Uterus (tissue), 4 donors: ENCODE data around the gene FXYD4. TPM values are rescaled to one million over a fixed set of nuclear protein-coding genes. Genes with fewer than 3 reads are reported as not detected.

ENCODE experiments used
- DNase-seq, 2 donors: peaks; one replicate each; pipeline ENCODE4 v3.0.0-alpha.2; 2019 to 2020
- H3K27ac ChIP-seq, 2 donors: fragments of 200-600 bp; sonication (generic); 1 replicate in 1 of 2; 2 replicates in 1 of 2; pipeline ENCODE4 v1.5.1; 2016 to 2018
- H3K27me3 ChIP-seq, 2 donors: fragments of 200-600 bp; sonication (generic); one replicate each; pipeline ENCODE4 v1.5.1; 2018 to 2019; ENCODE audit warnings: control low read depth in 1 of 2
- H3K36me3 ChIP-seq, 2 donors: fragments of 200-600 bp; sonication (generic); one replicate each; pipeline ENCODE4 v1.5.1; 2019; ENCODE audit warnings: control low read depth in 1 of 2
- H3K4me1 ChIP-seq, 2 donors: fragments of 200-600 bp; sonication (generic); one replicate each; pipeline ENCODE4 v1.5.1; 2018 to 2019; ENCODE audit warnings: control low read depth in 1 of 2
- H3K4me3 ChIP-seq, 2 donors: fragments of 200-600 bp; sonication (generic); 1 replicate in 1 of 2; 2 replicates in 1 of 2; pipeline ENCODE4 v1.5.1; 2018 to 2019; ENCODE audit warnings: mild to moderate bottlenecking in 1 of 2
- H3K9me3 ChIP-seq, 2 donors: fragments of 200-600 bp; sonication (generic); one replicate each; pipeline ENCODE4 v1.5.1; 2019; ENCODE audit warnings: control low read depth in 1 of 2
- POLR2A ChIP-seq, 2 donors: fragments of 450-650 bp; IDR thresholded peaks; one replicate each; pipeline ENCODE4 v1.6.1; 2016; ENCODE audit warnings: antibody characterized with exemption in 2 of 2, mild to moderate bottlenecking in 1 of 2, moderate library complexity in 1 of 2
- intact Hi-C: fragments of 100-400 bp; cut with DNase I; formaldehyde crosslinking; loops from one replicate; pipeline ENCODE4 v1.15.1; 2023; ENCODE audit warnings: low total_unique reads
- total RNA-seq, 4 donors: library from RNA; depleted of rRNA in 3 of 4; stranded (reverse); fragments of >200 nt in 3 of 4; gene quantifications; one replicate each; pipeline versions ENCODE4 v1.1.0 to v1.2.4, GENCODE V29; 2014 to 2023
- TF ChIP-seq, protein P1 (sequence below), 4 experiments: fragments of 200-600 bp in 2 of 4; fragments of 450-650 bp in 2 of 4; sonication (generic) in 2 of 4; IDR thresholded peaks; one replicate each; pipeline ENCODE4 v1.5.1; 2016 to 2019; ENCODE audit warnings: antibody characterized with exemption in 4 of 4, mild to moderate bottlenecking in 2 of 4, moderate library complexity in 1 of 4
- donor health status: DM: yes; HTN: yes; CAD: no.

Gene FXYD4
- total RNA-seq, 4 donors from 2014 or later, result not detected

DNA sequence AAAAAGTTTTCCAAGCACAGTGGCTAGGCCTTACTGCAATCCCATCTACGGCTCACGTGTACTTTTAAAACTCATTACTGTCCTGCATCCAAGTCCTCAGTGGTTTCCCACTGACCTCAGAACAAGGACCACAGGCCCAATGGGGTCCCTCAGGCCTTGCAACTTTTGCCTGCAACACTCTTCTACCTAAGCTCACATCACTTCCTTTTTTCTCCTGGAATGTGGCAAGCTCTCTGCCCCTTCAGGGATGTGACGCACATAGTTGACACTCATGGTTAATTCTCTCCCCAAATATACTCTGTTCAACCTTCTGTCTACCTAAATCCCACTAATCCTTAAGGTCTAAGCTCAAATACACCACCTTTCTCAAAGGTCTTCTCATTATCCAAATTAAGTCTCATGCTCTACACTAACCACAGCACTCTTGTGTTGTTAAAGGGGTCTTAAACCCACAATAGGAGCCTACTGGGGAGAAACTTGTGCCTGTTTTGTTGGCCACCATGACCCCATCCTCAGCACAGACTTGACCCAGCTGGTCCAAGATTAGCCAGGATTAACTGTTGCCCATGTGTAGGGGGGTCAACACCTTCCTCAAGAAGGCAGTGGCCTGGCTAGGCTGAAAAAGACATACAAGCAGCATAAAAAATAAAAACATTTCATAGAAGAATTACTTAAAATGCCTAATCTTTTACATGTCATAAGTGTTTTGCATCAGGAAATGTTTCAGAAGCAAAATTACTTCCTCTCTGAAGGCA lies 22.3 kb downstream of the FXYD4 start:
- Histone ChIP-seq H3K27ac (no peak overlapping the region), H3K36me3 (no peaks in the 10 kb centered on the region), H3K9me3 (no peaks in the 10 kb centered on the region), H3K4me1 (peaks cover 9 to 10% of the 10 kb centered on the region in 2 donors), H3K4me3 (no peak overlapping the region), H3K27me3 (no peaks in the 10 kb centered on the region)
- TF ChIP-seq POLR2A (IDR thresholded peaks at IDR 0.05), result no peak
- DNase-seq, result no peak
- intact Hi-C loops, result no loop called here

GRCh38 chr10:43394868-43395267 lies 23.4 kb downstream of the FXYD4 start:
- peaks cover 9 to 12% of the 10 kb centered on the region in 2 donors for H3K4me1 ChIP-seq
- intact Hi-C loops, result no loop called here
- no peak for TF ChIP-seq POLR2A (IDR thresholded peaks at IDR 0.05)
- TF ChIP-seq, protein P1, sequence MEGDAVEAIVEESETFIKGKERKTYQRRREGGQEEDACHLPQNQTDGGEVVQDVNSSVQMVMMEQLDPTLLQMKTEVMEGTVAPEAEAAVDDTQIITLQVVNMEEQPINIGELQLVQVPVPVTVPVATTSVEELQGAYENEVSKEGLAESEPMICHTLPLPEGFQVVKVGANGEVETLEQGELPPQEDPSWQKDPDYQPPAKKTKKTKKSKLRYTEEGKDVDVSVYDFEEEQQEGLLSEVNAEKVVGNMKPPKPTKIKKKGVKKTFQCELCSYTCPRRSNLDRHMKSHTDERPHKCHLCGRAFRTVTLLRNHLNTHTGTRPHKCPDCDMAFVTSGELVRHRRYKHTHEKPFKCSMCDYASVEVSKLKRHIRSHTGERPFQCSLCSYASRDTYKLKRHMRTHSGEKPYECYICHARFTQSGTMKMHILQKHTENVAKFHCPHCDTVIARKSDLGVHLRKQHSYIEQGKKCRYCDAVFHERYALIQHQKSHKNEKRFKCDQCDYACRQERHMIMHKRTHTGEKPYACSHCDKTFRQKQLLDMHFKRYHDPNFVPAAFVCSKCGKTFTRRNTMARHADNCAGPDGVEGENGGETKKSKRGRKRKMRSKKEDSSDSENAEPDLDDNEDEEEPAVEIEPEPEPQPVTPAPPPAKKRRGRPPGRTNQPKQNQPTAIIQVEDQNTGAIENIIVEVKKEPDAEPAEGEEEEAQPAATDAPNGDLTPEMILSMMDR (IDR thresholded peaks at IDR 0.05), result no peak
- H3K9me3 ChIP-seq, result no peaks in the 10 kb centered on the region
- no peaks in the 10 kb centered on the region for H3K36me3 ChIP-seq
- no peak overlapping the region for H3K27ac ChIP-seq
- H3K4me3 ChIP-seq, result no peak overlapping the region
- DNase-seq, result no peak
- no peaks in the 10 kb centered on the region for H3K27me3 ChIP-seq

- H3K36me3 ChIP-seq, result no peaks in the 10 kb centered on the region
- peaks cover 9 to 12% of the 10 kb centered on the region in 2 donors for H3K4me1 ChIP-seq
Observed at GRCh38 chr10:43395571-43396060, 24.2 kb downstream of the FXYD4 start.

DNA sequence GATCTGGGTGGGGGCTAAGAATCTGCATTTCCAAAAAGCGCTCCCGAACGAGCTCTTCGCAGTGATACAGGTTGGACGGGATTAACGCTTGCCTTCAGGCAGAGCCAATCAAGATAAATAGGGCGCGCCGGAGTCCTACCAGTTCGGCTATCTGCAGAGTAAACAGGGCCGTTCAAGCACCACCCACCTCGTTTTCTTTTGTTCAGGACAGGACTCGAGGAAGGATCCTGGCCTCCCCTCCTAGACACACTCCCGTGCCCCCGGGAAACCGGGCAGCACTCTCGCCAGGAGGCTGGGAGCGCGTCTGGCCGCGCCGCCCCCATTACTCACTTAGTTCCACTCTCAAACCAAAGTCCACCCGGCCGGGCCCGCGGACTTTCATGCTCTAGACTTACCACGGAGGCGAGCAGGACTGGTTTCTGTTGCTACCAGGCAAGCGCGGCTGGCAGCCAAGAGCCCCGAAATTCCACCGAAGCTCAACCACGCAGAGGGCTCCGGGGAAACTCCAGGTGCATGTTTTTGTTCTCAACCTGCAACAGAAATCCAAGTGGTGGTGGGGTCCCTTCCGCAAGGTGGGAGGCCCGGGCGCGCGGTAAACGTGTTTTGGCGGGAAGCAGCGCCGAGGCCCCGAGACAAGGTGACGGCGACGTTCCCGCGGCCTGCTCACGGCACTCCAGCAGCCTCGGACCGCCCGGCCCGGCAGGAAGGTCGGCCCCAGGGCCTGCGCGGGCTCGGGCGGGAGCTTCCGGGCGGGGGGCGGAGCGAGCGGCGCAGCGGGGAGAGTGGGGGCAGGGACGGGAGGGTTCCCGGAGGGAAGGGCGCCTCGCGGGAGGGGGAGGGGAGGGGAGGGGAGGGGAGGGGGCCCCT lies 24.9 kb downstream of the FXYD4 start:
- TF ChIP-seq, protein P1 (IDR thresholded peaks at IDR 0.05), result no peak
- TF ChIP-seq POLR2A (IDR thresholded peaks at IDR 0.05), result peak in 1 of 2 donors; percentile 7
- DNase-seq, result peak; percentile 73 to 76
- intact Hi-C loops, result no loop called here
- peak overlapping the region; percentile 46 to 82 for H3K4me3 ChIP-seq
- H3K27ac ChIP-seq, result peak overlapping the region; percentile 95 to 99
- H3K9me3 ChIP-seq, result no peaks in the 10 kb centered on the region
- H3K4me1 ChIP-seq, result peaks cover 9 to 12% of the 10 kb centered on the region in 2 donors
- no peaks in the 10 kb centered on the region for H3K36me3 ChIP-seq
- H3K27me3 ChIP-seq, result no peaks in the 10 kb centered on the region

More at GRCh38 chr10:43395571-43396060, 24.2 kb downstream of the FXYD4 start:
- DNase-seq, result peak in 1 of 2 donors; percentile 21
- Histone ChIP-seq H3K4me3 (peak overlapping the region; percentile 46 to 82), H3K27me3 (no peaks in the 10 kb centered on the region), H3K9me3 (no peaks in the 10 kb centered on the region), H3K27ac (peak overlapping the region; percentile 95 to 99)
- intact Hi-C loops, result no loop called here
- TF ChIP-seq, protein P1 (IDR thresholded peaks at IDR 0.05), result no peak
- no peak for TF ChIP-seq POLR2A (IDR thresholded peaks at IDR 0.05)

DNA sequence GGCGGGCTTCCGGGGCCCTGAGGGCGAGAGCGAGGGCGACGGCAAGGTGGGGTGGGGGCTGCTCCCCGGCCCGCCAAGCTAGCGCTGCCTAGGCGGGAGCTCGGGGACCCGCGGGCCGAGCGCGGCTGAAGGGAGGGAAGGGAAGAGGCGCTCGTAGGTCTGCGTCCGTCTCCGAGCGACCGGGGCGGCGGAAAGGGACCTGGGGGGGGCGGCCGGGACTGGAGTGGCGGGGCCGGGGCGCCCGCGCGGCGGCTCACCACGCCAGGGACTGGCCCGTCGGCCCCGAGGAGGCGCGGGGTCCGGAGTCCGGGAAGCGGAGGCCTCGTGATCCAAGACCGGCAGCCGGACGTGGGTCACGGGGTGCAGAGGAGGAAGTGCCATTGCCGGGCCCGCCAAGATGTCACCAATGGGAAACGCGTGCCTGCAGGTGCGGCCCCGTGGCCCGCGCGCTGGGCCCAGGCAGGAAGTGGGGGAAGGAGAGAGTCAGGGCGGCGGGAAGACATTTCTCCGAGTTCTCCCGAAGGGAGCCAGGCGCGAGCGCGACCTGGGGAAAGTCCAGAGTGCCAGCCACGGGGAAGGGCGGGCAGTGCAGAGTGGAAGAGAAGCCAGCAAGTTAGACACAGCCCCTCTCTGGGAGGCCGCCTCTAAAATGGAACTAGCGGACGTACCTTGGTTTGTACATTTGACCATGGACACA lies 25.6 kb downstream of the FXYD4 start:
- Histone ChIP-seq H3K27ac (peak overlapping the region; percentile 95 to 99), H3K4me1 (peaks cover 9 to 12% of the 10 kb centered on the region in 2 donors), H3K4me3 (peak overlapping the region; percentile 46 to 82), H3K9me3 (no peaks in the 10 kb centered on the region), H3K27me3 (no peaks in the 10 kb centered on the region), H3K36me3 (no peaks in the 10 kb centered on the region)
- TF ChIP-seq, protein P1 (IDR thresholded peaks at IDR 0.05), result no peak
- peak; percentile 28 to 53 for TF ChIP-seq POLR2A (IDR thresholded peaks at IDR 0.05)
- DNase-seq, result peak; percentile 72 to 81
- intact Hi-C loops, result no loop called here
